HPDE6-E6E7 (cell line): ENCODE data around the gene COL5A1.
"Not testable (repeated sequence)": the region's sequence is repeated elsewhere in the genome, so short reads cannot be mapped to it uniquely, and the experiment has no call there.

ENCODE experiments used
- DNase-seq: peaks from one replicate; pipeline ENCODE4 v3.0.0; 2011; ENCODE audit warnings: missing footprints; ENCODE audit errors: extremely low spot score

Gene COL5A1

GRCh38 chr9:134707731-134708671 is 66.4 kb downstream of the COL5A1 start:
- DNase-seq: no peak

GRCh38 chr9:134708672-134709038 is 67.1 kb downstream of the COL5A1 start:
- DNase-seq: no peak

- DNase-seq: no peak
Observed at GRCh38 chr9:134709512-134710270, 68.1 kb downstream of the COL5A1 start.

GRCh38 chr9:134710271-134710540 is 68.6 kb downstream of the COL5A1 start:
- DNase-seq: no peak

- no peak for DNase-seq
Observed at GRCh38 chr9:134710901-134711300, 69.3 kb downstream of the COL5A1 start.

GRCh38 chr9:134712243-134712642 is 70.6 kb downstream of the COL5A1 start:
- no peak for DNase-seq

- no peak for DNase-seq
Observed at GRCh38 chr9:134712926-134713325, 71.3 kb downstream of the COL5A1 start.

GRCh38 chr9:134715536-134715935 is 73.9 kb downstream of the COL5A1 start:
- DNase-seq: not testable (repeated sequence)

- DNase-seq: no peak
Observed at GRCh38 chr9:134716067-134716466, 74.5 kb downstream of the COL5A1 start.

- DNase-seq: no peak
Observed at GRCh38 chr9:134717056-134717455, 75.5 kb downstream of the COL5A1 start.

GRCh38 chr9:134717924-134718645 is 76.5 kb downstream of the COL5A1 start:
- no peak for DNase-seq

GRCh38 chr9:134719331-134719730 is 77.7 kb downstream of the COL5A1 start:
- DNase-seq: no peak

- DNase-seq: no peak
Observed at GRCh38 chr9:134720136-134720753, 78.6 kb downstream of the COL5A1 start.

- no peak for DNase-seq
Observed at GRCh38 chr9:134720796-134721195, 79.2 kb downstream of the COL5A1 start.

GRCh38 chr9:134721344-134721743 is 79.7 kb downstream of the COL5A1 start:
- DNase-seq: no peak

- no peak for DNase-seq
Observed at GRCh38 chr9:134722120-134722701, 80.6 kb downstream of the COL5A1 start.

- no peak for DNase-seq
Observed at GRCh38 chr9:134723037-134723436, 81.4 kb downstream of the COL5A1 start.

GRCh38 chr9:134723491-134724190 is 82.0 kb downstream of the COL5A1 start:
- DNase-seq: no peak

GRCh38 chr9:134724202-134724911 is 82.8 kb downstream of the COL5A1 start:
- DNase-seq: no peak

GRCh38 chr9:134724912-134725604 is 83.5 kb downstream of the COL5A1 start:
- DNase-seq: no peak
